Epithelial cell of prostate (primary cell): ENCODE measurements around the gene TAOK3.
"Not testable (repeated sequence)": the region's sequence is repeated elsewhere in the genome, so short reads cannot be mapped to it uniquely, and the experiment has no call there.

Experiments used
- DNase-seq: peaks from one replicate; pipeline ENCODE4 v3.0.0-alpha.2; 2011; ENCODE audit warnings: low read depth, low spot score
- H3K27ac ChIP-seq: fragments of 450-650 bp; 2 replicates; pipeline ENCODE4 v1.5.1; 2017; ENCODE audit warnings: mild to moderate bottlenecking

TAOK3 gene

DNA sequence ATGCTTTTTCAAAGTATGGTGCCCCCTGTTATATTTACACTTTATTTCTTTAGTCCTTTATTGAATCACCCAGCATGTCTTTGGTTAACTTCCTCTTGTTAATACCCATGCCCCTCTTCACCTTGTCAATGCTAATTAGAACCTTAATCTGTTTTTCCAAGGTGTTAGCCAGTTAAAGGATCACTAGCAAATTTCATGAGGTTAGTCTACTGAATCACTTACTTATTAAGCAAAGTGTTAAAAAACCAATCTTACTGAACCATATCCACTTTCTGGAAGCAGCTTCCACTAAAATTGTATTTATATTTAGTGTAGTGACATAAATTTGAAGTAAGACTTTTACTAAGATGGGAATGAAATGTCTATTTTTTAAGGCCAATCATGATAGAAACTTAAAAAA lies 27.9 kb downstream of the TAOK3 start:
- DNase-seq: no peak
- no peak overlapping the region for H3K27ac ChIP-seq

DNA sequence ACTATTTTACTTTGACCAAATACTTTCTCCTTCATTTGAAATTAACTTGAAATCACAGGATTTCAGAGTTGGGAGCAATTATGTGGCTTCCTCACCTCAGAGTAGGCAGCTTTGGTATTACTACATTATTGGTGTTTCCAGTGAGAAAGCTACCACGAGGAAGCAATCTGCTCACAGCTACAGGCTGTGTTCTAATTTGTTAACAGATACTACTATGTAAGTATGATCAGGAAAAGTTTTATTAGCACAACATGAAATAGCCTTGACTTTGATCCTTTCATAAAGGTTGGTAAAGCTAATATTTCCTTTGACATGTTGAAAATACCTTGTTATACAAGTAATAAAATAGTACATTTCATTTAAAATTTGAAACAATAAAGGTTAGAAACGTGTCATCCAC lies 30.6 kb downstream of the TAOK3 start:
- no peak overlapping the region for H3K27ac ChIP-seq
- no peak for DNase-seq

DNA sequence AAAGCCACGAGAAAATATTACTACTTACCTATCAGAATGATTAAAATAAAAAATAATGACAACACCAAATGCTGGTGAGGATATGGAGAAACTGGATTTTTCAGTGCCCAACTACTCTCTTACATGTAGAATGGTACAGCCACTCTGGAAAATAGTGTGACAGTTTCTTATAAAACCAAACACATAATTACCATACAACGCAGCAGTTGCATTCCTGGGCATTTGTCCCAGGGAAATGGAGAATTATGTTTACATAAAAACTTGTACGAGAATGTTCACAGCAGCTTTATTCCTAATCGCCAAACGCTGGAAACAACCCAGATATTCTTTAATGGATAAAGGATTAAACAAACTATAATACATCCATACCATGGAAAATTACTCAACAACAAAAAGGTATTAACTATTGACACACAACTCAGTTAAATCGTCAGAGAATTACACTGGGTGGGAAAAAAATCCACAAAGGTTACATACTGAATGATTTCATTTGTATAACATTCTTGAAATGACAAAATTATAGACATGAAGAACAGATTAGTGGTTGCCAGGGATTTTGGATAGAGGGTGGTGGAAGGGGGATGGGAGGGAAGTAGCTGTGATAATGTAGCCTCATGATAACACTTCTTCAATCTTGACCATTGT lies 35.4 kb downstream of the TAOK3 start:
- DNase-seq: no peak
- no peak overlapping the region for H3K27ac ChIP-seq

DNA sequence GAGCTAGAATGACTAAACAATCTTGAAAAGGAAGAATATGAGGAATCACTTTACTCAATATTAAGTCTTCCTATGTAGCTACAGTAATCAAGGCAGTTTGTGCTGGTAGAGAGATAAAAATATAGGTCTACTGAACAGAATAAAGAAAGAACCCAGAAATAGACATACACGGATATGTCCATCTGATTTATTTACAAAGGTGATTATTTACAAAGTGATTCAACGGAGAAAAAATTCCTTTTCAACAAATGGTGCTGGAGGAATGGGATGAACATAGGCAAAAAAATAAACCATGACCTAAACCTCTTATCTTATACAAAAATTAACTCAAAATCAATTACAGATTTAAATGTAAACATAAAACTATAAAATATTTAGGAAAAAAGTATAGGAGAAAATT lies 36.6 kb downstream of the TAOK3 start:
- DNase-seq: no peak
- no peak overlapping the region for H3K27ac ChIP-seq

DNA sequence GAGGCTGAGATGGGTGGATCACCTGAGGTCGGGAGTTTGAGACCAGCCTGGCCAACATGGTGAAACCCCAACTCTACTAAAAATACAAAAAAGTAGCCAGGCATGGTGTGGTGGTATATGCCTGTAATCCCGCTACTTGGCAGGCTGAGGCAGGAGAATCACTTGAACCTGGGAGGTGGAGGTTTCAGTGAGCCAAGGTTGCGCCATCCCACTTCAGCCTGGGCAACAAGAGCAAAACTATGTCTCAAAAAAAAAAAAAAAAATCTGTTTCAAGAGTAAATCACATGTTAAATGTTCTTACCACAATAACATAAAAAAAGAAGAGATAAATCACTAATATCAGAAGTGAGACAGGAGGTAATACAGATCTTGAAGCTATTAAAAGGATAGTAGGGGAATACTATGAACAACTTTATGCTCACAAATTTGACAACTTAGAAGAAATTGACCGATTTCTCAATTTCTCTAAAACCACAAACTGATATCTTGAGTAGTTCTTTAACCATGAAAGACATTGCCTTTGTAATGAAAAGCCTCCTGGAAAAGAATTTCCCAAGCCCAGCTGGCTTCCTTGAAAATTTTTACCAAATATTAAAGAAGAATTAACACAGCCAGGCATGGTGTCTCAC lies 37.7 kb downstream of the TAOK3 start:
- no peak overlapping the region for H3K27ac ChIP-seq
- no peak for DNase-seq

DNA sequence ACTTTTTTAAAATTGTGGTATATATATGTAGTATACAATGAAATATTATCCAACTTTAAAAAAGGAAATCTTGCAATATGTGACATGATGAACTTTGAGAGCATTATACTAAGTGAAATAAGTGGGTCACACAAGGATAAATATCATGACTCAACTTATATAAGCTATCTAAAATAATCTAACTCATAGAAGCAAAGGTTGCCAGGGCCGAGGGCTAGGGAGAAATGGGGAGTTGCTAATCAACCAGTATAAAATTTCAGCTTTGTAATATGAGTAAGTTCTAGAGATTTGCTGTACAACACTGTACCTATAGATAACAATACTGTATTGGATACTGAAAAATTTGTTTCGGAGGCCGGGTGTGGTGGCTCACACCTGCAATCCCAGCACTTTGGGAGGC lies 38.5 kb downstream of the TAOK3 start:
- no peak for DNase-seq
- H3K27ac ChIP-seq: no peak overlapping the region

DNA sequence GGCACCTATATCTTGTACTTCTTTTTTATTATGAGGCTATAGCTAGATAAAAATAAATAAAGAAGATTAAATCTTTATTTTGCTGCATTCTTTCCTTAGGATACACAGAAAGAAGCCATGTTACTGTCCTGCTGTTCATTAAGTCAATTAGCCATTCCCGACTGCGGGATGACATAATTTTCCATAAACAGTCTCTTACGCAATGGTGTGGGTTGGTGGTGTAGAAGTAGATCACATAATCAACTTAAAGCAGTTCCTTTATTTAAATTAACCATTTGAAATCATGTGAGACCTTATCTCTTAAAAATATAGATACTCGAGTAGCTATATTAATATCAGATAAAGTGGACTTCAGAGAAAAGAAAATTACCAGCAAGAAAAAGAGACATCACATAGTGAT lies 40.2 kb downstream of the TAOK3 start:
- H3K27ac ChIP-seq: no peak overlapping the region
- no peak for DNase-seq

DNA sequence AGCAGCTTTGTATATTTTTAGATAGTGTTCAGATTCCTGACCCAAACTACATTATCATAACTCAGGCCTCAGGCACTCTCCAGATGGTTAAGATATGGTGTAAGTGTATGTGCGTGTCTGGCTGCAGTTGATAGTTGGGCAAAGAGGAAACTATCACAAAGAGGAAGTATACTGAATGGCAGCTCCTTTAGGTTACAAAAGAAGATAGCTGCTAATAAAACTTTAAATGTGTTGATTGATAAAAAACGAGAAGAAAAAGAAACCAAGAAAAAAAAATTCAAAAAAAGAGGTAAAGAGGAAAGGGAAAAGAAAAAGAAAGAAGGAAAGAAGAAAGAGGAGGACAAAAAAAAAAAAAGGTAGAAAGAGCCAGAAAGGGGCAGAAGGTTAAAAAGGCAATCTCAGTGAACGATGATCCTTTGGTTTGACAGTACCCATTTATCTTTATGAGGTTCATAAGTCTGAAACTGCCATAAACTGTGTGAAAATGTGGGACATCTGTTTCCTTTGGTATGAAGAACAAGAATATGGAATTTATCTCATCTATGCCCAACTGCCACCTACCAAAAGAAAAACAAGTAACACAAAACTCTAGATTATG lies 42.2 kb downstream of the TAOK3 start:
- H3K27ac ChIP-seq: peak overlapping the region; percentile 13
- DNase-seq: no peak

DNA sequence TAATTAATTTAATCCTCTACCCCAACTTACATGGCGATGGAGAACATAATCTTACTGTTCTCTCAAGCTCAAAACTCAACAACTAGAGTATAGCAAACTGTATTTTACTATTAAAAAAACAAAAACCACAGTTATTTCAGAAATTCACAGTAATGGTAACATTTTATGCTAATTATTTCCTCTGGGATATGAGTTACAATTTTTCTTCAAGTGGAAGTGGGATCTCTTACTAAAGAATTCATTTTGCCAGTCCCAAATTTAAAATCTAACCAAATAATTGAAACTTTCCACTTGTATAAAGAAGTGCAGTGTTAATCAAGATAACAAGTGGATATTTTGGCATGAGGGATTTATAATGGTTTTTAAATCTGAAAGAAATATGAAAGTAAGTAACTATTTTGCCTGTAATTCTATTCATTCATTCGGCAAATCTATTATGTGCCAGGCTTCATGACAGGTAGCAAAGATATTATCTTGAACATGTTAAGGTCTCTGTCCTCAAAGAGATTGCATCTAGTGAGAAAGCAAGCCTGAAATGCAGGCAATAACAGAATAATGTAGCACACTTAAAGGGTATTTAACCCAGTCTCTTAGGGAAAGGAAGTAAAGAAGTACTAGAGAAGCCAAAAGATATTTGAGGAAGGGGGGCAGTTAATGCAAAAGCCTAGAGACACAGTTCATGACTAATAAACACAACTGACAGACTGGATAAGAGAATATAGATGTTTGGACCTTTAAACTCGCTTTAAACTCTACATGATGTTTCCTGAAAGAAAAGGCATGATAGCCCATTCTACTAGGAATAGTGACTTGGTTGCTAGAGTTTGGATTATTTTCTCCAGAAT lies 44.0 kb downstream of the TAOK3 start:
- no peak for DNase-seq
- no peak overlapping the region for H3K27ac ChIP-seq

DNA sequence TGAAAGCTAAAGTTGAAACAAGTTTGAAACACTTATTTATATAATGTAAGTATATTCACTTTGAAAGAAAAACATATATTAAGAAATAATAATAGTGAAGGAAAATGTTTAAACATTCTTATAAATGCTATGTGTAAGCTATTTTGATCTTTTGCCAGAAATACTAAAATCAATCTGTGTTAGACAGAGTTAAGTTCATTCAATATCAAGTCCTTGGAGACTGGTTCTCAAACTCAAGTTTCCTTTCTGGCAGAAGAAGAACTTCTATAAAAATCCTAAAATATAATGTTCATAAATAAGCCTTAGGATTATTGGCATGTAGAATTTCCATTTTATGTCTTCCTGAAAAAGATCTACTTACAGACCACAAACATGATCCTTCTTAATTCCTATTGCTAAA lies 45.3 kb downstream of the TAOK3 start:
- no peak for DNase-seq
- no peak overlapping the region for H3K27ac ChIP-seq

DNA sequence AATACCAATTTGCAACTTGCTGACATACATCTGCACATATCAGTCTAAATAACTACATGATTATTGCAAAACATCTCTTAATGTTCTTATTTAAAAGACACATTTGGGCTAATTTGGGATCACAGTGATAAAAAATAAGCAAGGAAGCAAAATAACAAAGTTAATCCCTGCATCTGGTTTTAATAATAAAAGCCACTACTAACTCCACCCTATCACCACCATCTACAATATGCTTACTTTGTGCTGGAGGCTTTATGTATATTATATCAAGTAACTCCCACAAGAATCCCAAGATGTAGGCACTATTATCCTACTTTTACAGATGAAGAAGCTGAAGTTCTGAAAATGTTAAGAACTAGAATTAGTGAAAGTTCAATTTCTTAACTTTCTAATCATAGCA lies 45.7 kb downstream of the TAOK3 start:
- H3K27ac ChIP-seq: no peak overlapping the region
- no peak for DNase-seq

DNA sequence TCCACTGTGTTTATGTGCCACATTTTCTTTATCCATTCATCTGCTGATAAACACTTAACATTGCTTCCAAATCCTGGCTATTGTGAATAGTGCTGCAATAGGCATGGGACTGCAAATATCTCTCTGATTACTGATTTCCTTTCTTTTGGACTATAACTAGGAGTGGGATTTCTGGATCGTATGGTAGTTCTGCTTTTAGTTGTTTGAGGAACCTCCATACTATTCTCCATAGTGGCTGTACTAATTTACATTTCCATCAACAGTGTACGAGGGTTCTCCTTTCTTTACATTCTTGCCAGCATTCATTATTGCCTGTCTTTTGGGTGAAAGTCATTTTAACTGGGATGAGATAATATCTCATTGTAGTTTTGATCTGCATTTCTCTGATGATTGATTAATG lies 47.6 kb downstream of the TAOK3 start:
- DNase-seq: no peak

DNA sequence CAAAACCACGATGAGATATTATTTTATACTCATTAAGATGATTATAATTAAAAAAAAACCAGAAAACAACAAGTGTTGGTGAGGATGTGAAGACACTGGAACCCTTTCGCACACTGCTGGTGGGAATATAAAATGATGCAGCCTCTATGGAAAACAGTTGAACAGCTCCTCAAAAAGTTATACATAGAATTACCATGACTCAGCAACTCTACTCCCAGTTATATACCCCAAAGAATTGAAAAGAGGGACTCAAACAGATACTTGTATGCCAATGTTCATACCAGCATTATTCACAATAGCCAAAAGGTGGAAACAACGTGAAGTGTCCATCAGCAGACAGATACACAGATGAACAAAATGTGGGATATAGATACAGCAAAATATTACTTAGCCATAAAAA lies 53.1 kb downstream of the TAOK3 start:
- no peak overlapping the region for H3K27ac ChIP-seq
- no peak for DNase-seq

More for the DNA sequence above, 47.6 kb downstream of the TAOK3 start:
- H3K27ac ChIP-seq: no peak overlapping the region

DNA sequence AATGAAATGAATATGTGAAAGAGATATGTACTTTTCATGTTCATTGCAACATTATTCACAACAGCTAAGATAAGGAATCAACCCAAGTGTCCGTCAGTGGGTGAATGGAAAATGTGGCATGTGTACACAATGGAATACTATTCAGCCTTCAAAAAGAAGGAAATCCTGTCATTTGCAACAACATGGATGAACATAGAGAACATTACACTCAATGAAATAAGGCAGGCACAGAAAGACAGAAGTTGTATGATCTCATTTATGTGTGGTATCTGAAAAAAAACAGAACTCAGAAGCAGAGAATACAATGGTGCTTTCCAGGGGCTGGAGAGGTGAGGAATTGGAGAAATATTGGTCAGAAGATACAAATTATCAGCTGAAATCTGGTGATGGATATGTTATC lies 54.0 kb downstream of the TAOK3 start:
- DNase-seq: no peak
- H3K27ac ChIP-seq: no peak overlapping the region

DNA sequence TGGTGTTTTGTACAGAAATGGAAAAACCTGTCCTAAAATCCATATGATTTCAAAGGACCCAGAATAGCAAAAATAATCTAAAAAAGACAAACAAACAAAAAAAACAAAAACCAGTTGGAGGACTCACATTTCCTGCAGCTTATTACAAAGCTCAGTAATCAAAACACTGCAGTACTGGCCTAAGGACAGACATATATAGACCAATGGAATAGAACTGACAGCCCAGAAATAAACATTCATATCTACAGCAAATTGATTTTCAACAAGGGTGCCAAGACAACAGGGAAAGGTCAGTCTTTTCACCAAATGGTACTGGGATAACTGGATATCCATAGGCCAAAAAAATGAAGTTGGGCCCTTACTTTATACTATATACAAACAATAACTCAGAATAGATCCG lies 55.0 kb downstream of the TAOK3 start:
- no peak overlapping the region for H3K27ac ChIP-seq
- no peak for DNase-seq

DNA sequence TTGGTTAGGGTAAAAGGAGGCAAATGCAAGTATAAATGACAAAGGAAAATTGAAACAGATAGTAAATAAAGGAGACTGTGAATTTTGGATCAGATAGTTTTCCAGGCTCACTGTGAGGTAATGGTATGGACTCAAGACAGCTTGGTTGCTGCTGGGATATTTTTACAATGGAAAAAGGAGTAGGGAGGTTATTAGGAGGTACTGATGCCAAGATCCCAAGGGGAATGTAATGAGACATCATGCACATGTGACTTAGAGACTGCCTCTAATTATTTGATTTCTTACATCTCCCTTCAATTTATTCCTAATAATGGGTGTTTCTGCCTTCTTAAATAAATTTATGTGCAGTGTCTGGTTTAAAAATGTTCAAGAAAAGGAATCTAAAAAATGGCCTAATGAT lies 56.9 kb downstream of the TAOK3 start:
- DNase-seq: no peak
- no peak overlapping the region for H3K27ac ChIP-seq

DNA sequence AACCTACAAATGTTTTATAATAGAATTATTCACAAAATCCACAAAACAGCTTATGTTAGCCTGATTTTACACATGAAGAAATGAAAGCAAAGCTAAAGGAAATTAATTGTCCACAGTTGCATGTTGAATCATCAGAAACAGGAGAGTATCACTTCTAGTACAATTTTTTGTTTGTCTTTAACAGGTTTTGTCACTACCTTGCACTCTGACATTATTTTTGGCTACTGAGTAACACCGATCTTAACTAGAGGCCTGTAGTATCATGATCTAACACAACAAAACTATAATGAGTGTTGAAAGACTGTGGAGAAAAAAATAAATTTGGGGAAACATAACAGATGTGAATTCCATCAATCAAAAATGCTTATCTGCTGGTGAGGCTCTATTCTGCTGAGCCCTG lies 60.1 kb downstream of the TAOK3 start:
- H3K27ac ChIP-seq: peak overlapping the region; percentile 30
- peak; percentile 2 for DNase-seq

DNA sequence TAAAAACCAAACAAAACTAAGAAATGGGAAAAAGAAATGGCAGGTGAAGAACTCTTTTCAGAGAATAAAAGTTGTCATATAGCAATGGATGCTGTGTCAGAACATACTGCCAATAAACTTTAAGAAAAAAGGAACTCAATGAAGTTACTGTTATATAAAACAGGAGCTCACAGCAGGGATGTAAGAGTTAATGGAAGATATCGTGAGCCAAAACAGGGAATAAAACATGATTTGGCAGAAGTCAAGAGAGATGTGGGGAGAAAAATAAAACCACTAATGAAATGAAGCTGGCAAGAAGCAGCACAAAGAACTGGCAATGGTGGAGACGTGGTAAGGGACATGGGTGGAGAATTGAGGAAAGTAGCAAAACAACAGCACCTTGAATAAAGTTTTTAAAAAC lies 61.0 kb downstream of the TAOK3 start:
- no peak overlapping the region for H3K27ac ChIP-seq
- no peak for DNase-seq

DNA sequence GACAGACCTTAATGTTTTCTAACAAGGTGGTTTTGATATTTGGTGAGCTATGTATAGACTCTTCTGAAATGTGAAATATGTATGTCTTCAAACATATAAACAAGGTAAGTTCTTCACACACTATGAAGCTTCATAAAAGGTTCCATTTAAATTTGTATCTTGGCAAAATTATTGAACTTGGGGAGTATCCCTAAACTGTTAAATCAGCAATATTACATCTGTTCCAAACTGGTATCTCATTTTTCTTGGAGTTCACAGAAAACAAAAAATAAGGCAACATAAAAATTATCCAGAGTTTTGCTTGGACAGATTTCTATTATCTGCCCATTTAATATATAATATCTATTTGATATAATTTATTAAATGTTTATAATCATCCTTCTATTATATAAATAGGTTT lies 62.4 kb downstream of the TAOK3 start:
- no peak overlapping the region for H3K27ac ChIP-seq
- DNase-seq: no peak

DNA sequence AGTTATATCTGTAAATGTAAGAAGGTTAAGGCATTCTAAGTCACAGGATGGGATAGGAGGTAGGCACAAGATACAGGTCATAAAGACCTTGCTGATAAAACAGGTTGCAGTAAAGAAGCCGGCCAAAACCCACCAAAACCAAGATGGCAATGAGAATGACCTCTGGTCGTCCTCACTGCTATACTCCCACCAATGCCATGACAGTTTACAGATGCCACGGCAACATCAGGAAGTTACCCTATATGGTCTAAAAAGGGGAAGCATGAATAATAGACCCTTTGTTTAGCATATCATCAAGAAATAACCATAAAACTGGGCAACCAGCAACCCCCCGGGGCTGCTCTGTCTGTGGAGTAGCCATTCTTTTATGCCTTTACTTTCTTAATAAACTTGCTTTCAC lies 64.7 kb downstream of the TAOK3 start:
- not testable (repeated sequence) for DNase-seq
- H3K27ac ChIP-seq: peak overlapping the region; percentile 95
